IPS-NIHi7 (cell line): ENCODE measurements around the gene KCNJ12.
"Not testable (repeated sequence)": the region's sequence is repeated elsewhere in the genome, so short reads cannot be mapped to it uniquely, and the experiment has no call there.

Experiments used
- DNase-seq: peaks from one replicate; pipeline ENCODE4 v3.0.0; 2012; ENCODE audit warnings: mixed read lengths; ENCODE audit errors: extremely low spot score

Gene KCNJ12

GRCh38 chr17:21447552-21447951, 71.4 kb downstream of the KCNJ12 start:
- not testable (repeated sequence) for DNase-seq

GRCh38 chr17:21449891-21450290, 73.7 kb downstream of the KCNJ12 start:
- not testable (repeated sequence) for DNase-seq

DNA sequence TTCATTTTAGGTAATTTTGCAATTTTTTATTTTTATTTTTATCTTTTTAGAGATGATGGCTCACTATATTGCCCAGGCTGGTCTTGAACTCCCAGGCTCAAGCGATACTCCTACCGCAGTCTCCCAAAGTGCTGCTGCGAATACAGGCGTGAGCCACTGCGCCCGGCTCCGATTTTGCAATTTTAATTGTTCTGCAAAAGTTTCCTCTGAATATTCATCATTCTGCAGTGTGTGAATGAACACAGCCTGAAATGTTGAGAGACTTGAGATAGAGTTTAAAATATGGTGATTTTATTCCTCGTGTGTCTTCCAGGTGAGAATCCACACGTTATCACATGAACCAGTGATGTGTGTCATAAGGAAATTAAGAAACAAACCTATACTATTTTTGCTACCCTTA, 75.8 kb downstream of the KCNJ12 start:
- no peak for DNase-seq

GRCh38 chr17:21452377-21453143, 76.4 kb downstream of the KCNJ12 start:
- peak; percentile 45 for DNase-seq

DNA sequence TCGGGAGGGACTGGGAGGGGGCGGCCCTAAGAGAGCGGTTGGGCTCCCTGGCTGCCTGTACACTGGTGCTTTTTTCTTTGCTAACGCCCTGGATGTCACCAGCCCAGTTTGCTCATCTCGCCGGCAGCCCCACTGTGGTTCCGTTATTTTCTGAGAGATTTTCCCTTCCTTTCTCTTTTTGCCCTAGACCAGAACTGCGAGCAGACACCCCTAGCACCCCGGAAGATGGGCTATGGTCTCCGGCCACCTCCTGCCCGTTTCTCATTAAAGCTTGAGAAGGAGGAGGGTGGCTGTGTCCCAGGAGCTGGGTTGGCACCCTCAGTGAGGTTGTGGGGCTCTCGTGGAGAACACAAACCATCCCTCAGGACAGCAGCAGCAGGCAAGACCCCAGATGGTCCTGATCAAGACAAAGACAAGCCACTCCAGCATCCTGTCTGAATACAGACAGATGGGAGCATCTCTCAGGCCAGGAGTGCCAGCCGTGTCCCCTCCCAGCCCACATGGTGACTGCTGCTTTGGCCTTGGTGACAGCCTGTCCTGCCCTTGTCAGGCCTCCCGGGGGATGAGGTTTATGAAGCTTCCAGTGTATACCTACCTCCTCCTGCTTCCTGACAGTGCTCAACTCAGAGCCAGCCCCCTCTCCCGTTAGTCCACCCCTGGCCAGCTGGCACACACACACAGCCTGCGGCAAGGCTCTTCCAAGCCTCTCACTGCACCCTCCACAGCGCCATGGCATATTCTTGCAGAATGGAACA, 77.2 kb downstream of the KCNJ12 start:
- DNase-seq = peak; percentile 23

DNA sequence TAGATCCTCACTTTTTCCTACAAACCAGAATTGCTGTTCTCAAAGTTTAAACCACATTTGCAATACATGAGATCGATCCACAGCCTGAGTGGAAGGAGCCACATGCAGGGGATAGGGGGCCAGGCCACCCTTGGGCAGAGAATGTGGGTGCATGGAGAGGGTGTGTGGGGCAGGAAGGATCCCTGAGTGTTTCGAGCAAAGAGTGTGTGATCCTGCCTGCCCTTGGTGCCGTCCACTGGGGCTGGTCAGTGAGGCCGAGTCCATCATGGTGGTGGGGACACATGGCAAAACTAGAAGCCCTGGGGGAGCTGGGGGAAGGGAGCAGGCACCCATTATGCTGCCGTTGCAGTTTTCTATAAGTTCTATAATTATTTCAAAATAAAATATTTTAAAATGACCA, 77.8 kb downstream of the KCNJ12 start:
- not testable (repeated sequence) for DNase-seq

DNA sequence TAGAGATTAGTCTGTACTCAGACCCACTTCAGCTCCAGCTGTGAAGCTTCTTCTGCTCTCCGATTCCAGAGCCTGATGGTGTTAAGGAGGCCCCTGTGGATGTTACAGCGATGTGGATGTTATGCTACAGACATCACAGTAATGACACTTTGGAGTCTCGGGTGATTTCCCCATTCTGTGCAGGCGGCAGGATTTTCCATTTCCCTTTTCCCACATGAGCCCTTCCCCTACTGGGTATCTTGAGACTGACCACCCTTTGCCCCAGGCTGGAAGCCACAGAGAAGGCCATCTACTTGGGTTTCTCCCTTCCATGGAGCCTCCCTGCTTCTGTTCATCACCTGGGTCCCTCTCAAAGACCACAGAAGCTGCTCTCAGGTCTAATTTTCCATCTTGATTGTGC, 78.3 kb downstream of the KCNJ12 start:
- no peak for DNase-seq

DNA sequence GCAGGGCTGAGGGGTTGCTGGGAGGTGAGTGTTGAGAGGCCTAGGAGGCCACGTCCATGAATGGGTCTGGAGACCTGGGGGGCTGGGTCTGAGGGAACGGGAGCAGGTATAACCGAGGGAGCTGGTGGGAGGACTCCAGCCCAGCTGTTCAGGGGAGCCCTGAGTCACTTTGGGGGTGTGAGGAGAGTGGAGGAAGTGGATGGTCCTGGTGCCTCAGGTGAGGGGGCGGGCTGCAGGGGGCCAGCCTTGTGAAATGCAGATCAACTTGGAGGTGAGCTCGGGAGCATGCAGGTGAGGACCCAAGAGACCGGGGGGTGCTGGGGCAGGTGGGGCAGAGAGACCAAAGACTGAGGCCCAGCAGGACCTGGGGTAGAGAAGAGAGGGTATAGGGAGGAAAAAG, 79.6 kb downstream of the KCNJ12 start:
- no peak for DNase-seq

- not testable (repeated sequence) for DNase-seq
These were observed 80.3 kb downstream of the KCNJ12 start for GRCh38 chr17:21456449-21456848.

GRCh38 chr17:21457051-21458026, 81.2 kb downstream of the KCNJ12 start:
- DNase-seq = peak; percentile 96

GRCh38 chr17:21458054-21458453, 81.9 kb downstream of the KCNJ12 start:
- DNase-seq = peak; percentile 48

DNA sequence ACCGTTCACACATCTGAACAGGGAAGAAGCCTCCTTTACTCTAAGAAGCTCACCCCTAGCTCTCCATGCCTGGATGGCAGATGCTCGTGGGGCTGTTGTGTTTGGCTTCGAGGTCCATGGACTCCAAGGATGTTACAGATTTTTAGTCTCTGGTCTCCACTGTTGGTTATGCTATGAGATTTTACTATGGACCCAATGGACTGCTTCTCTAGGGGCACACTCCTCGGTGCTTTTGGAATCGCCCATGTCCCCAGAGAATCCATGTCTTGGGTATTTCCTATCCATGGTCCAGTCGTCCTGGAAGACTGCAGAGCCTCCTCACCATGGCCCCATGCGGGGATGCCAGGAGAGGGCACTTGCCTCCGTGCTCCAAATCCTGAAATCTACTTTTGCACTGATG, 83.4 kb downstream of the KCNJ12 start:
- no peak for DNase-seq

DNA sequence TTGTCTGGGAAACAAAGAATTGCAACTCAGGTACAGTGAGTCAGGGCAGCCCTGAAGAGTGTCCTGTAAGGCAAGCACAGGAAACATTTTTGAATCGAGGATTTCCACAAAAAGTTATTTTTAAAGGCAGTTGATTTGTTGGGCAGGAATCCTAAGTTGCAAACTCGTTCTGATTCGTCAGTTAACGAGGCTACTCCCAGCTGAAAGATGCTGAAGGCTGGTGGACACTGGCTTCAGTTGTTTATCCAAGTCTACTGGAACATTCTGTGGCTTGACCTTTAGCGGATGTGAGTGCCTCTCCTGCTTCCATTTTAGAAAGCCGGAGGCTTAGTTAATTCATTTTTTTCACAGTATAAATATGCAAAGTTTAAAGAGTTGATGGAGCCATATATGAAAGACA, 84.2 kb downstream of the KCNJ12 start:
- DNase-seq = no peak

- no peak for DNase-seq
These were observed 86.1 kb downstream of the KCNJ12 start for GRCh38 chr17:21462237-21462636.

DNA sequence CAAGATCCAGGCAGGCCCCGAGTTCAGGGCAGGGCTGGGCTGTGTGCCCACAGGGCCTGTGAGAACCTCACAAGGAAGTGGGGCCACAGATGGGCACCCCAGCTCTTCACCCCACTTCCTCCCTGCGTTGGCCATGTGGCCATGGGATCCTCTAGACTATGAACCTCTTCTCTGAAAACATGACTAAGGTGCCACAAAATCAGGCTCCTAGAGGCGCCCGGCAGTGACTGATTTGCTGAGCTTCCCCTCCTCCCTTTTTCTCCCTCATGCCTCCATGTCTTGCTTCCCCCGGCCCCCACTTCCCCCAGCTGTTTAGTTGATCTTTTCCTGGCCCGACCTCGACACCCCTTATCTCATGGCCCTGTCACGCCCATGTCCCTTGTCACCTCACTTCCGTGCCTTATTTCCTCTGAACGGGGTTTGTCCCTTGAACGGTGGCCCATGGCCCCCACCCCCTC, 87.1 kb downstream of the KCNJ12 start:
- no peak for DNase-seq

DNA sequence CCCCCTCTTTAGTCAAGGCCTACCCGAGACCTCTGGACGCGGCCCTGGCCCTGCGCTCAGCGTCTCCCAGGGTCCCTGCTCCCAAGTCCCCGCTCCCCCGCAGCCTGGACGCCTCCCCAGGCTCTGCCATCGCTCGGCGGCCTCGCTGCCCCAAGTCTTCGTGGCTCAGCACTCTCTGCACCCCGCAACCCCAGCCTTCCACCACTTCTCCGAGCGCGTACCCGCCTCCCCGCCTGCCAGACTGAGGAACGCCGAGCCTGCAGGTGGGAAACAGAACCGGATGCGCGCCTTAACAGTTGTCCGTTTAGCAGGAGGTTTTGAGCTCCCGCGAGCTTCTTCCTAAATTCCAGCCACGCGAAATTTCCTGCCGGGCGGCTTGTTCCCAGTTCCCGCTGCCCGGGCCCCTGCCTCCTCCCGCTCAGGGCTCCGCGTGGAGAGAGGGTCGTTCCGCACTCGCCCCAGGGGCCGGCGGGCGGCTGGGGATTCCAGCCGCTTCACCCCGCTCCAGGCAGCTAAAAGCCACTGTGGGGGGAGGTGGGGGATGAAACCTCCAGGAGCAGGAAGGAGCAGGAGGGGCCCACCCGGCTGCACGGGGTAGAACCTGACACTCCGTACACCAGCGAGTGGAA, 87.7 kb downstream of the KCNJ12 start:
- DNase-seq = peak; percentile 41

- peak; percentile 30 for DNase-seq
These were observed 88.5 kb downstream of the KCNJ12 start for GRCh38 chr17:21464611-21465021.

- no peak for DNase-seq
These were observed 90.4 kb downstream of the KCNJ12 start for GRCh38 chr17:21466550-21466949.

GRCh38 chr17:21467196-21467595, 91.0 kb downstream of the KCNJ12 start:
- DNase-seq = no peak

GRCh38 chr17:21467739-21468490, 91.8 kb downstream of the KCNJ12 start:
- no peak for DNase-seq
